GM21723 (cell line): ENCODE measurements around the gene MYL7.
"Not testable (repeated sequence)": the region's sequence is repeated elsewhere in the genome, so short reads cannot be mapped to it uniquely, and the experiment has no call there.

ENCODE experiments used
- ATAC-seq: cut with Tn5 transposase; IDR thresholded peaks from one replicate; pipeline ENCODE4 v1.9.1; 2021; ENCODE audit warnings: mild to moderate bottlenecking, moderate library complexity; ENCODE audit not compliant: unreplicated experiment

The MYL7 gene

GRCh38 chr7:44141221-44141850 lies at the start of gene MYL7:
MYL7 (minus strand) TSS chr7:44141332; CDS start chr7:44141305, 27 bp downstream.
- ATAC-seq, result no peak

- no peak for ATAC-seq
Observed at GRCh38 chr7:44189993-44190872, 49.1 kb upstream of the MYL7 start.

- ATAC-seq, result no peak
Observed at GRCh38 chr7:44189286-44189992, 48.3 kb upstream of the MYL7 start, which contains the start of gene GCK. GCK (minus strand) TSS chr7:44189439; CDS start chr7:44188953, 486 bp downstream.

GRCh38 chr7:44188480-44189225 lies 47.5 kb upstream of the MYL7 start:
- no peak for ATAC-seq

GRCh38 chr7:44187636-44188416 lies 46.7 kb upstream of the MYL7 start:
- ATAC-seq, result no peak

- no peak for ATAC-seq
Observed at GRCh38 chr7:44186736-44187135, 45.6 kb upstream of the MYL7 start.

- ATAC-seq, result no peak
Observed at GRCh38 chr7:44185729-44186128, 44.6 kb upstream of the MYL7 start.

- ATAC-seq, result no peak
Observed at GRCh38 chr7:44184873-44185446, 43.8 kb upstream of the MYL7 start.

- no peak for ATAC-seq
Observed at GRCh38 chr7:44184206-44184872, 43.2 kb upstream of the MYL7 start.

GRCh38 chr7:44183386-44183785 lies 42.3 kb upstream of the MYL7 start:
- no peak for ATAC-seq

GRCh38 chr7:44182827-44183226 lies 41.7 kb upstream of the MYL7 start:
- no peak for ATAC-seq

GRCh38 chr7:44180631-44181030 lies 39.5 kb upstream of the MYL7 start:
- ATAC-seq, result no peak

- ATAC-seq, result no peak
Observed at GRCh38 chr7:44177570-44178131, 36.5 kb upstream of the MYL7 start.

- no peak for ATAC-seq
Observed at GRCh38 chr7:44176486-44176885, 35.4 kb upstream of the MYL7 start.

GRCh38 chr7:44175730-44176129 lies 34.6 kb upstream of the MYL7 start:
- no peak for ATAC-seq

GRCh38 chr7:44174694-44174948 lies 33.5 kb upstream of the MYL7 start:
- ATAC-seq, result not testable (repeated sequence)

GRCh38 chr7:44173911-44174693 lies 33.0 kb upstream of the MYL7 start:
- ATAC-seq, result no peak

GRCh38 chr7:44172803-44173424 lies 31.8 kb upstream of the MYL7 start:
- ATAC-seq, result no peak
